ENCODE measurements around the gene LRRC73.
"Not testable (repeated sequence)": the region's sequence is repeated elsewhere in the genome, so short reads cannot be mapped to it uniquely, and the experiment has no call there.

LRRC73 gene

DNA sequence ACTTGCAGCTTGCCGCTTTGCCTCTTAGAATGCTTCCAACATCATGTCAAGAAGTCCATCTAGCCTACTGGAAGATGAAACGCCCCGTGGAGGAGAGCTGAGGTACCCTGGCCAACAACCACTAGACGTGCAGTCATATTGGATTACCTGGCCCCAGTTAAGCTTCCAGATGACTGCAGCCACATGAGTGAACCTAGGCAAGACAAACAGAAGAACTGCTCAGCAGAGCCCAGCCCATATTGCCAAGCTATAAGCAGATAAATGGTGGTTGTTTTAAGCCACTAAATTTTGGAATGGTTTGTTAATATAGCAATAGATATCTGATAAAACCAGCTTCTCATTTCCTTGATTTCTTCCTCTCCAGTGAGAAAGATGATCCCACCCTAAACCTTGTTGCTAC lies 50.1 kb downstream of the LRRC73 start:
- DNase-seq (ENCODE audit: low spot score) = no peak

GRCh38 chr6:43459535-43459934 lies 50.6 kb downstream of the LRRC73 start:
- DNase-seq (ENCODE audit: low spot score) = no peak

DNA sequence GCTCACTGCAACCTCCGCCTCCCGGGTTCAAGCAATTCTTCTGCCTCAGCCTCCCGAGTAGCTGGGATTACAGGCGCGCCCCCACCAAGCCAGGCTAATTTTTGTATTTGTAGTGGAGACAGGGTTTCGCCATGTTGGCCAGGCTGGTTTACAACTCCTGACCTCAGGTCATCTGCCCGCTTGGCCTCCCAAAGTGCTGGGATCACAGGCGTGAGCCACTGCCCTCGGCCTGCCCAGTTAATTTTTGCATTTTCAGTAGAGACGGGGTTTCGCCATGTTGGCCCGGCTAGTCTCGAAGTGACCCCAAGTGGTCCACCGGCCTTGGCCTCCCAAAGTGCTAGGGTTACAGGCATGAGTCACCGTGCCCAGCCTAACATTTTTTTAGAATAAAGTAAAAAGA lies 52.0 kb downstream of the LRRC73 start:
- DNase-seq (ENCODE audit: low spot score) = not testable (repeated sequence)

- DNase-seq (ENCODE audit: low spot score) = no peak
Observed at GRCh38 chr6:43457643-43458042, 52.5 kb downstream of the LRRC73 start.
